Measurements from ENCODE around the gene PID1.

DNA sequence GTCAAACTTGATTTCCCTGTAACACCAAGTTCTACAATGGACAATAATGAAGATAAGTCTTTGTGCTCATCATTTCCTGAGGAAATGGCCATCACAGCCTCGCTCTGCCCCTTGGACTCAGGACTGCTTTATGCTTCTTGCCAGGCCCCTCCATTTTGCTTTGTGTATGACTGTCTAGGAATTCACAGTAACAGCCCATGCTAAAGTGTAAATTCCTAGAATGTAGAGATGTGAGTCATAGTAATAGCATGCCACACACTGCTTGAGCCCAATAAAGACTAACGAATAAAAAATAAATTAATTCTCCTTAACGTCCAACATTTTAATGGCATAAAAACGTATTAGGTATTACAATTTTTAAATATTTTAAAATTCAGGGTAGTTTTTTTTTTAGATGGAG lies 226.5 kb downstream of the PID1 start:
- no peak for TF ChIP-seq EZH2 (IDR thresholded peaks at IDR 0.05; ENCODE audit: low read depth)
- TF ChIP-seq, protein P1, sequence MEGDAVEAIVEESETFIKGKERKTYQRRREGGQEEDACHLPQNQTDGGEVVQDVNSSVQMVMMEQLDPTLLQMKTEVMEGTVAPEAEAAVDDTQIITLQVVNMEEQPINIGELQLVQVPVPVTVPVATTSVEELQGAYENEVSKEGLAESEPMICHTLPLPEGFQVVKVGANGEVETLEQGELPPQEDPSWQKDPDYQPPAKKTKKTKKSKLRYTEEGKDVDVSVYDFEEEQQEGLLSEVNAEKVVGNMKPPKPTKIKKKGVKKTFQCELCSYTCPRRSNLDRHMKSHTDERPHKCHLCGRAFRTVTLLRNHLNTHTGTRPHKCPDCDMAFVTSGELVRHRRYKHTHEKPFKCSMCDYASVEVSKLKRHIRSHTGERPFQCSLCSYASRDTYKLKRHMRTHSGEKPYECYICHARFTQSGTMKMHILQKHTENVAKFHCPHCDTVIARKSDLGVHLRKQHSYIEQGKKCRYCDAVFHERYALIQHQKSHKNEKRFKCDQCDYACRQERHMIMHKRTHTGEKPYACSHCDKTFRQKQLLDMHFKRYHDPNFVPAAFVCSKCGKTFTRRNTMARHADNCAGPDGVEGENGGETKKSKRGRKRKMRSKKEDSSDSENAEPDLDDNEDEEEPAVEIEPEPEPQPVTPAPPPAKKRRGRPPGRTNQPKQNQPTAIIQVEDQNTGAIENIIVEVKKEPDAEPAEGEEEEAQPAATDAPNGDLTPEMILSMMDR (conservative IDR thresholded peaks at IDR 0.05), result no peak

Data from PC-9 (cell line).